T follicular helper cell (primary cell): ENCODE results near the gene CDH13.
"Not testable (repeated sequence)": the region's sequence is repeated elsewhere in the genome, so short reads cannot be mapped to it uniquely, and the experiment has no call there.

Experiments
- DNase-seq: peaks from one replicate; pipeline ENCODE4 v3.0.0-alpha.2; 2020; ENCODE audit warnings: low read depth

Gene CDH13

DNA sequence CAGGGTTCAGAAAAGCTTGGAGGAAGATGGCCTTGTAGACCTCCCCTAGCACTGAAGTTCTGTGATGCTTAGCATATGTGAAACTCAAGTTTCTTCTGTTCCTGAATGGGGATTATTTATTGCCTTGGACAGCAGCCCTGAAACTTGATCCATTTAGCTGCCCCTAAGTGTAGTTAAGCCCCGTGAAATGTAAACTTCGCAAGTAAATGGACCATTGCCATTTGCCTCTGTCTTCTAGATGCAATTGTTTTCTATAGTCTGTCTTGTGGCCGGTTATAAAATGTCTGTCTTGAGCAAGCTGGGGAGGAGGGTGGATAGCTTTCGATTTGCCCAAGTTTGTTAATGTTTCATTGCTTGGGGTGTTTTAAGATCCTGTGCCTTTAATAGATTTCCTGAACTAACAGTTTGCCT, 261.8 kb downstream of the CDH13 start:
- DNase-seq, result no peak

DNA sequence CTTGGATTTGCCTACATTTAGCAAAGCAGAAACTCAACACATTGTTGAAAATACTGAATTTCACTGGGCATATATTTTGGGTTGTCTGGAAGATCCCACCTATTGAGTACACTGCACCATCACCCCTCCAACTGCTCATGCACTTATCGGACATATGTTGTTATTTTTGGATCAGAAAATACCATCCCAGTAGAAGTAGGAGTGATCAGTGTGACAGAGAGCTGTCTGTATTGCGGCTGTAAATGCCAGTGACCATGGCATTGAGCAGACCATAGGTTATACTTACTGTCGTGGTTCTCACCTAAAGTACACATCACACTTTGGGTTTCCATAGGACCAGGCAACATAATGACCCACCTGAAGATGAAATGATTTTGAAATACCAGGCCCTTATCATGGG, 264.7 kb downstream of the CDH13 start:
- no peak for DNase-seq

DNA sequence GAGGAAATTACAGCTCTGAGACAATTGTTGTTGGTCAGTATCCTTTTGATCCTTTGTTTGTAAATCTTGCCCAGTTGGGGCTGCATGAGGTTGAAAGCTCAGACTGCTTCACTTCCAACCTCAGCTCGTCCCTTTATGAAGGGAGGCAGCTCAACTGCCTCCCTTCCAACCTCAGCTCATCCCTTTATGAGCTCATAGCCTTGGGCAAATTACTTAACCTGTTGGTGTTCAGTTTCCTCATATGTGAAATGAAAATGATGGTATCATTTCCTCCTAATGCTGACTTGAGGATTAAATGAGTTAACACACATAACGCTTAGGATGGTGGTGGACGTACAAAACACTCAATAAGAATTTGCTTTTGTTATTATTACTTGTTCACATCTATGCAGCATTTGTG, 265.1 kb downstream of the CDH13 start:
- DNase-seq, result no peak

DNA sequence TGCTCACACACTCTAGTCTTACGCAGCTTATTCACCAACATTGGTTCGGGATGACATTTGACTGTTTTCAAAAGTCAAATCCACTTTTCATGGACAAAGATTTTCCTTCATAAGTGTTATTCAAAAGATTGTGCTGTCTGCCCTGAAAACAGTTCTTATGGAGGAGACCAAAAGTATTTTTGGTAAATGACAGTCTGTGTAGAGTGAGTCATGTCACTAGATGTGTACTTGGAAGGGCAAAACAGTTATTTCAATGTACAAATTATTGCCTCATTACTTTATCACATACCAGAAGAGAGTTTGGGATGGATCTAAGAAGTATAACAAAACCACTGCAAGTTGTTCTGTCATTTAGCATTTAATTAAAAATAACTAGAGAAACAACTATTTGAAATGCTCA, 265.6 kb downstream of the CDH13 start:
- DNase-seq, result no peak

DNA sequence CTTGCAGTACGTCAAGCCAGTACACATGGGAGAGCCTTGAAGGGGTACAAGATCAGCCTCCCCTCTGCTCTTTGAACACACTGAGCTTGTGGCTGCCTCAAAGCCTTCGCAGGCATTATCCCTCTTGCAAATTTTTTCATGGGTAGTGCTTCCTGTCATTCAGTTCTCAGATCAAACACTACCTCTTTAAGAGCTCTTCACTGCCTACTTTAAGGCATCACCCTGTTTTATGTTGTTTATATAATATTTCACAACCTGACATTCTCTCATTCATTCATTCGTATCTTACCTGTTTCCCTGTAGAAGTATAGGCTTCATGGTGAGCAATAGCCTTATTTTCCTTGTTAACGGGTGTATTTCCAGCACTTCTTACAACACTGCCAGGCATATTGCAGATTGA, 269.1 kb downstream of the CDH13 start:
- no peak for DNase-seq

DNA sequence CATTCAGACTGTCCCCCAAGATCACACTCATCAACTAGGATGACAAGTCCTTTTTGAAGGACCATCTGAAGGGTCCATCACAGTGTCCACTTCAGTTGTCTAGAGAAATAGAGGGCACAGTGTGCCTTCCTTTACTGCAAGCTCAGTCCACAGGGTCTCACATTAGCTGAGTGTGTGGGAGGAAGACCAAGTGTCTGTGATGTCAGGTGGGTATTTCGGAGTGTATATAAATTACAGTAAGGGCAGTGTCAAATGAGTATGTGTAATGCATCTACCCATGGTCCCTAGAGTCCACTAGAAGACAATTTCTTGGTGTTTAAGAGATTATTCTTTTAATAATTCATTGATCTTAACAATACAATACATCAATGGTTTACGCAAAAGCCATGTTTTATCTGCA, 272.2 kb downstream of the CDH13 start:
- DNase-seq, result no peak

DNA sequence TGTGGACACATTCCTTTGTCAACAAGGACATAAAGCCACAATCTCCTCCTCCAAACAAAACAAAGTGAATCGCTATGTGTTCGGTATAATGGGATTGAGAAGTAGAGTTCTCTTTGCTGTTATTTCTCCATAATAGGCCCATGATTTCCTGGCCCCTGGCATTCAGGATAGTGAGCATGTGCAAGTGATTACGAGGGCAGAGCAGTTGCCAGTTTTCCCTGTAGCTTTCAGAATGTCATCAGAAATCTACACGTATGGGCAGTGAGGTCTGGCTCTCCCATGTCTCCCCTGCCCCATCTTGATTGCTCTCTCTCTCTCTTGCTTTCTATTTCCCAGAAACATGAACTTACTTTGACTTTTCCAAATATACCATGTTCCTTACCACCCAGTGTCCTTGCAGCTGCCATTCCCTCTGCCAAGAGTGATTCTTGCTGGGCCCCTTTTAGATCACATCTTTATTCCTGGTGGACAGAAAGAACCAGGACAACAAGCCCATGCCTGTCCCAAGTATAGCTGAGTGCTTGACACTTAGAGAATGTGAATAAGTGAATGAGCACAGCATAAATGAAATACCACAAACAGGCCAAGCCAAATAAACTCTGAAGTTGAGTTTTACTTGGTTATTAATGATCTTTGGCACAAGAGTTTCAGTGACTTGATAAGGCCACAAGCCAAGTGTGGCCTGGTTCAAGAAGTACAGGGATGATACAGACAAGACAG, 273.1 kb downstream of the CDH13 start:
- no peak for DNase-seq

DNA sequence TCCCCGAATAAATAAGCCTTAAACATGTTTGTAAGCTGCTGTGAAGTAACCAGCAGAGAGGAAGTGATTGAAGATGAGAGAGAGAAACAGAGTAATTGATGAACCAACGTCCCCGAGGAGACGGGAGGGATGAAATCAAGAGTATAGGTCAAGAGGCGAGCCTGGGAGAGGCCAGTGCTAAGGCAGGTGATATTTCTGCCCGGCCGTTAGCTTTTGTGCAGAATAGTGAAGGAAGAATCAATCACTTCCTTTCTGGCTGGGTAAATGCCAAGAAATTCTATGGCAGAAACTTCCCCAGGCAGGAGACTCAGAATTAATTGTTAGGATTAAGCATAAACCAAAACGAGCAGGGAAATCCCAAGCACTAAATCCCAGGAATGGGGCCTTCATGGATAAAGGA, 273.8 kb downstream of the CDH13 start:
- no peak for DNase-seq

DNA sequence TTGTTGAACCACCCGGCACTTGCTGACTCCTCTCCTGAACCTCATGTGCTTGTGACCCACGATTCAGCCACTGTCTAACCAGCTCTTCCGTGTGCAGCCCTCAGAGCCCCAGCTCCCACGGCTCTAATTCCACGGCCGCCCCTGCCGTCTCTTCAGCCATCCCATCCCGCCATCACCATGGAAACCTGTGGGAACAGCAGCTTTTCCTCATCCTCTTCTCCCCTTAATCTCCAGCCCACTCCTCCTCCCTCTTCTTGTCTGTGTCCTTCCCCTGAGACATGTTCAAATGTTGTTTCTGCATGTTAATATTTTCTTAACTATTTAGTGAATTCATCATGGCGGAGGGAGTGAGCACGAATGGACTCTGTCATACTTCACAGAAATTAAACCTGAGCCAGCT, 285.2 kb downstream of the CDH13 start:
- no peak for DNase-seq

DNA sequence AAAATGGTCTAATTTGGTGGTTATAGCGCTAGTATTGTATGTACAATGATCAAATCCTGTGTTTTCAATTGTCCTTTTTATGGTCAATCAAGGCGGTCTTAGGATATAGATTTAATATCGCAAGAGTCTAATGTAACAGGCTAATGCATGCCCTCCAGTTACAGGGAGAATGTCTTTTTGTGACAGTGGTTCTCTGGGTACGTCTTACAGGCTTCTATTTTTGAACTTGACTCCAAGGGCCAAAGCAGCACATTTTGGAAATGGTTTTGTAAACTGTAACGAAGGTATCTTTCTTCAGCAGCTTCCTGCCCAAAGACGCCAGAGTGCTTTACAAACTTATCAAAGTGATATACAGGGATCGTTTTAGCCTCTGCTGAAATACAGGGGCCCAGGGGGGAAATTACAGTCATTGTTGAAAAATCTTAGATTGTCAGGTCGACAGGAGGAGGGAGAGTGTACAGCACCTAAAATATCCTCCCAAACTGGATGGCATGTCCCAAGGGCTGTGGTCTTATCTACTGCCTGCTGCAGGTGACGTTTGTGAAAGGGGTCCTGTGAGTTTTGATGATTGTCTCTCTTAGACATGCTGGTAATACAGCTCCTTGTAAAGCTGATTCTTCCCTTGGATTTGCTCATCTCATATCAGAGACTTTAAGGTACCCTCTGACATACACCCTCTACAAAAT, 288.5 kb downstream of the CDH13 start:
- DNase-seq, result no peak

DNA sequence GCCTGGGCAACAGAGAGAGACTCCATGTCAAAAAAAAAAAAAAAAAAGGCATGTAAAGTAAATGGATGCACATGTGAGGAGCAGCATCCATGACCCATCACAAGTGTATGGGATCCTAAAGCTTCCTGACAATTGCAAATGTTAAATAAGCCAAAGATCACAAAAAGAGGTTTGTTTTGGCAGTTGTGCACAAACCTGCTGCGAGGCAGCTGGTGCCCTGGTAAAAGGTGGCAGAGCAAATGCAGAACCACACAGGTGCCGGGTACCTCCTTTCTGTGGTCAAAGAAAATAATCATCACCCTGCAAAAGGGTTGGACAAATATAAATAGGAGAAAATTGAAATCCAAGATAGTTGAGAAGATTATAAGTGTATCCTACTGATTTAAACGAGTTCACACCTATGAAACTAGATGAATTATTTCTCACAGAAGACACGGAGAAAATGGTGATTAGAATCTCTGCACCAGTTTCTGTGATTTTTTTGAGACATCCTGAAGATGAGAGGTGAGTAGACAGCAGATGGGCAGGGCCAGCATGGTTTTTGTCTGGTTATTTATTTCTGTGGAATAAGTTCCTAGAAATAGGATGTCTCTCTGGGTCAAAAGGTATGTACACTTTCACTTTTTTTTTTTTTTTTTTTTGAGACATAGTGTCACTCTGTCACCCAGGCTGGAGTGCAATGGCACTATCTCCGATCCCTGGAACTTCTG, 291.3 kb downstream of the CDH13 start:
- DNase-seq, result no peak

DNA sequence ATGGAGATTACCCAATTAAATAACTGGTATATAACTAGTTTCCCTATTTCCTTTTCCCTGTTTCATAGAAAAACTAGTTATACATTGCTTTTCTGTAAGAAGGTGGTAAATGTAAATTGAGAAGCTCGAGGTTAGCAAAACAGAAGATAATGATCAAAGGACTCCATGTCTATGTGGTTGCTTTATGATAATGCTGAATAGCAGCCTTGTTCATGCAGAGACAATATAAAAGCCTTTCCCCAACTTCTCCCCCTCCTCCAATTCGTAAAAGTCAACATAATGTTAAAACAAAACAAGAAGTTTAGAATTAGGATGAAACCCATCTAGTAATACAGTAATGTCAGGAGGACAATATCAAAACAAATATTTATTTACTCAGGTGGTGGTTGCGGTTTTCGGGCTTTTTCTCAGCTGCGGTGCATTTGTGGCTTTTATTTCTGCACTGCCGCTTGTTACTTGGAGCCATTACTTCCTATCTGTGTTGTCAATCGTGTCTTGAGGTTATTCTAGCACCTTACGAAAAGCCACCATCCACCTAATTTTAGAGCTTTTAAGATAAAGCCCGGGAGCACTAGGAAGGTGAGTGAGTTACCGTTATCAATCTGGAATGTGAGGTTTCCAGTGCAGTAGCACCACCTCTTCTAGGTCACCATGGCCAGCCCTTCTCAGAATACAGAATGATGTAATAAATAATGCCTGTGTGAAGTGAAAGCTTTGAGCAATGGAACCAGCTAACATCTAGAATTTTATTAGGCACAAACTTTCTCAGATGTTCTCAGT, 297.5 kb downstream of the CDH13 start:
- no peak for DNase-seq

DNA sequence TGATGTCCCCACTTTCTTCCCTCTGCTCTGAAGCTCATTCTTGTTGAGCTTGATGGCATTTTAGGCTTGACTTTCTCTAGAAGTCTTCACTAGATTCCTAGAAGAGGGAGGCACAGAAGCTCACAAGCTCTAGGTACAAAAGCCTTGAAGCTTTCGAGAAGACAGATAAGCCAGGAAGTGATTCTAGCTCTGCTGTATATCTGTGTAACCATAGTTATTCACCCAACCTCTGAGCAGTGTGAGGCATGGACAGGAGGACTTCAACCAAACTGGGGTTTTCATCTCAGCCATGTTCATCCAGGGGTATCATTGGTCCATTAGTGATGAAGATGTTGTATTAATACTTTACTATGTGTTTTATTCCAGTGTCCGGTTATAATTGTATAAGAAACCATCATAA, 299.7 kb downstream of the CDH13 start:
- DNase-seq, result no peak

DNA sequence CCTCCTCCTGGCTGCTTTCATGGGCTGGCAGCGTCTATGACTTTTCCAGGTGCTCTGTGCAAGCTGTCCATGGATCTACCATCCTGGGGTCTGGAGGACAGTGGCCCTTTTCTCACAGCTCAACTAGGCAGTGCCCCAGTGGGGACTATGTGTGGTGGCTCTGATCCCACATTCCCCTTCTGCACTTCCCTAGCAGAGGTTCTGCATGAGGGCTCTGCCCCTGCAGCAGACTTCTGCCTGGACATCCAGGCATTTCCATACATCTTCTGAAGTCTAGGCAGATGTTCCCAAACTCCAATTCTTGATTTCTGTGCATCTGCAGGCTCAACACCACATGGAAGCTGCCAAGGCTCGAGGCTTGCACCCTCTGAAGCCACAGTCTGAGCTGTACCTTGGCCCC, 307.2 kb downstream of the CDH13 start:
- DNase-seq, result not testable (repeated sequence)

DNA sequence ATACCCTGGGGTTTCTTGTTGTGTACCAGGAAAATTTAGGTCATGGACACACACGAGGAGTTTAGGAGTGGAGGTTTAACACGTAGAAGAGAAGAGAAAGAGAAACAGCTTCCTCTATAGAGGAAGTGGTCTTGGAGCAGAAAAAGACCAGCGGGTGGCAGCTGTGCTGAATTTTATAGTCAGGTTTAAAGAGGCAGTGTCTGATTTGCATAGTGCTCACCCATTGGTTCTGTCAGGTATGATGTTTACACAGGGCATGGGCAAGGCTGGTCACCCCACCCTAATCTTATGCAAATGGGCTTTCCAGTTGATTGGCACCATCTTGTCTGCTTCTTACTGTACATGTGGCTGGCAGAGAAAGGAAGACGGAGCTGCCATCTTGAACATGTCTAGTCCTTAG, 309.0 kb downstream of the CDH13 start:
- no peak for DNase-seq

DNA sequence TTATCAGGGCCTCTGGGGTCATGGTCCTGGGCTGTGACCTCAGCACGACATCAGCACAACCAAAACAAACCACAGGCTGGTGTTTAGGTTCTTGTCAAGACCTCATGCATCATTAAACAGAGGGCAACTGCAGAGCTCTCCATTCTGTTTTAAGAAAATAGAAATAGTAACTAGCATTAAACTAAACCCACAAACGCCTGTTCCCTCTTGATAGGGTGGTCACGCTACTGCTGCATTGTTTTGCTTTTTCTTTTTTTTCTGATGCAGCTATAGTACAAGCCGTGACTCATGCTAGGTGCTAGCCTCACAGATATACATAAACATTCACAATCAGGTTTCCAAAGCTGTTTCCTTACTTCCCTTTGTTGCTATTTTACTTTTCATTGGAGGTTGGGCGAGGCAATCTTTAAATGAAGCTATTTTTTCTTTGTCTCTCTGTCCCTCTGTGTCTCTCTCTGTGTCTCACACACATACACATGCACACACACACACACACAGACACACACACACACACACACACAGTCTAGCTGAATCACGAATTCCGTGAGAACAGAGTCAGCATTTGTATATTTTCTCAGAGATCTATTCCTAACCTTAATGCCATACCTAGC, 310.3 kb downstream of the CDH13 start:
- DNase-seq, result no peak

DNA sequence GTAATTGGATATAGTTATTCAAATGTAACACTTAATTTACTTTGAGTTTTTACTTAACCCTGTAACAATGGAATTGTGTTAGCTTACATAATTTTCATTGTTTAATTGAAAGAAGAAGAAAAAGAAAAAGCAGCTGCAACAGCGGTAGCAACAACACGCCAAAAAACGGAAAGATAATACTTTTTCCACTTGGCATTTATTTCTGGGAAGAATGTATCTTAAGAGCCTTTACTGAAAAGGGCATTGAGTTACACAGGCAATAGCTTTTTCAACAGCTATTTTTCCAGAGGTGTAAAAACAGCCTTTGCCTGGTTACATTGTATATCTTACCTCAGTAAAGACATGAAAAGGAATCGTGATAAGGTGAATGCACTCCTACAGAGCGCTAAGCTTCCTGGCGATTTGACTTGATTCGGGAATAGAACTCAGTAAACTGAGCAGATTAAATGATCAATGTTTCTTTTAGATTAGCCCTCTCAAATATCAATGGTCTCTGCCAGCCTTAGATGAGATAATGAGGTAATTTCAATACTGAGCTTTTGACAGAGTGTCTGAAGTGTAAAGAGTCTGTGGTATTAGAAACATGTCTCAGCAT, 311.3 kb downstream of the CDH13 start:
- no peak for DNase-seq

DNA sequence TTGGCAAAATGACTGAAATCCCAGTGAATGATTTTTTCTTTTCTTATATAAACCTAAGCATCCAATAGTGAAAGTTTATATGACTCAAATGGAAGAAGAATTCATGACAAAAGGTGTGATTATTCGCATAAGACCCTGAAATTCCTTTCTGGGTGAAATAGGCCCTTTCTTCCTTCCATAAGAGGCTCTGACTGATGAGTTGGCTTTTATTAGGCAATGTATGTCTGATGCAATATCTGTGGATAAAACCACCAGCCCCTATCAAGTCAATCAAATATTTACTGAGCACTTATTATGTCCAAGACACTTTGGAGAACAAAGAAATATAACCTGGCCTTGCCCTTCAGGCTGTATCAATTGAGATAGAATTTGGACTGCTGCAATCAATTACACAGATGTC, 316.6 kb downstream of the CDH13 start:
- no peak for DNase-seq

DNA sequence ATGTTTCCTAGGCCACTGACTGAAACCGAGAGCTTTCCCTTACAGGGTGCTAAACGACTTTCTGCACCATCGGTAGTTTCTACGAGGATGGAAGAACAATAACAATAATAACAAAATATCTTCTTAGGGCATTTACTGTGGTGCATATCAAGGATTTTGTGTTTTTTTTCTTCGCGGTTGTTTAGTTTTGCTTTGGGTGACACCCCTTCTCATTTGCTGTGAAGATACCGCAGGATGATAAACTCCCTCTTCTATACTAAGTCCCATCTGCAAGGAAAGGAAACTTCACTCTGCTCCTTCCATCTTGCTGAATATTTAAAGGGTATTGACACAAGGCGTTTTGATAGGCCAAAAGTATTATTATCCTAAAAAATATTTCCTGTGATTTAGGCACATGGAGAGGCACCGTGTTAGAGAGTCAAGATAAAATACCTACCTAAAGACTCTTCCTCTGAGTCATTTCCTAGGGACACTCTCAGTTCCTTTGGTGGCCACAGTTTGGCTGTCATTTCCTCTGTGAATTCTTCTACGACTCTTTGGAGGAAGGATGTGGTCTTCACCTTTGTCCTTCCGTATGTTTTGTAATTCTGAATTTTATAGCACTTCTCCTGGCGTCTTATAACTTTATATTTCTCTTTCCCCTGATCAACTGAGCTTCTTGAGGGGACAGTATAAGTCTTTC, 318.8 kb downstream of the CDH13 start:
- no peak for DNase-seq

DNA sequence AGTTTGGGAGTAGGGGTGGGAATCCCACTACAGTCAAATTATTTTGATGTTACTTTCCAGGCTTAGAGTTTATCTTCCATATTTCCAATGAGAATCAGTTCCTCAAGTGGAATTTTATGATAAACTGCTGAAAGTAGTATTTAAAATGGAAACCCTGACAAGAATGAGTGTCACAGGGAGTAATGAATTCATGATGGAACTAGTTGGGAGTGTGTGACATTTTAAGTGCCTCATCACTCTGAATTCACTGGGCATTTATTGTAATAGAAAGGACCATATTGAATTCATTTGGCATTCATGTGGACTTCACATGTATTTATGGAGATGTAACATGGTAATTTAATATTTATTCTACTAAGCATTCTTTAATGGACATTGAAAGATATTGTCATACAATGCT, 320.9 kb downstream of the CDH13 start:
- DNase-seq, result no peak

DNA sequence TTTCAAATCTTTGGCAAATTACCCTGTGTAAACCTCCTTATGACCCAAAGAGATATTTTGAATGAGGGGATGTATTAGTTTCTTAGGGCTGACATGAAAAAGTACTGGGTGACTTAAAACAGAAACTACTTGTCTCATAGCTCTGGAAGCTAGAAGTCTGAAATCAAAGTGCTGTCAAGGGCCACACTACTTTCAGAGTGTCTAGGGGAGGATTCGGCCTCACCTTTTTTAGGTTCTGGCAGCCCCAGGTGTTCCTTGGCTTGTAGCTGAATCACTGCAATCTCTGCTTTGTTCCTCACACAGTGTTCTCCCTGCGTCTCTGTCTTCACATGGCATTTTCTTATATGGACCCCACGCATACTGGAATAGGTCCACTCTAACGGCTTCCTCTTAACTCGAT, 322.2 kb downstream of the CDH13 start:
- DNase-seq, result no peak
